Fibroblast of pulmonary artery (primary cell): ENCODE results near the gene PRPF6.

Source experiments
- DNase-seq: peaks from one replicate; pipeline ENCODE4 v3.0.0-alpha.2; 2010; ENCODE audit warnings: low read depth
- H3K4me3 ChIP-seq: replicated peaks from 2 replicates; pipeline ENCODE4 v1.5.1; 2011; ENCODE audit warnings: low read depth, mild to moderate bottlenecking, control low read depth, low read length, moderate library complexity
- CTCF ChIP-seq: IDR thresholded peaks from 2 replicates; pipeline ENCODE4 v1.5.1; 2011; ENCODE audit warnings: mild to moderate bottlenecking, control low read depth, low read length, inconsistent platforms; ENCODE audit errors: missing control alignments

Gene PRPF6

GRCh38 chr20:64052987-64053840, 72.3 kb downstream of the PRPF6 start:
- no peak for DNase-seq
- TF ChIP-seq CTCF: no peak
- no peak overlapping the region for H3K4me3 ChIP-seq

GRCh38 chr20:64053841-64054661, 73.1 kb downstream of the PRPF6 start:
- TF ChIP-seq CTCF: peak; percentile 30
- DNase-seq: peak; percentile 84
- peak overlapping the region; percentile 17 for H3K4me3 ChIP-seq

- no peak for TF ChIP-seq CTCF
- DNase-seq: no peak
- H3K4me3 ChIP-seq: no peak overlapping the region
Observed at GRCh38 chr20:64055396-64055892, 74.5 kb downstream of the PRPF6 start.

GRCh38 chr20:64055893-64056638, 75.1 kb downstream of the PRPF6 start:
- peak; percentile 77 for DNase-seq

DNA sequence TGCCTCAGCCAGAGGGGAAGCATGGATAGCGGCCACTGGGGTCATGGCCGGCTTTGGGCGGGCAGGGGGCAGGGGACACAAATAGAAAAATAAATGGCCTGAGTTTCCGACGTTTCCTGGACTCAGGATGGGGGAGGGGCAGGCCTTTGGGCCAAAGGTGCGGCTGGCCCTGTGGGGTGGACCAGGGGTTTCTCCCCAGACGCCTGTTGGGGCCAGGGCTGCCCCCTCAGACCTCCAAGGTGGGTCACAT, 75.6 kb downstream of the PRPF6 start:
- DNase-seq: no peak
- no peak overlapping the region for H3K4me3 ChIP-seq
- TF ChIP-seq CTCF: no peak

More at GRCh38 chr20:64055893-64056638, 75.1 kb downstream of the PRPF6 start:
- H3K4me3 ChIP-seq: no peak overlapping the region
- TF ChIP-seq CTCF: no peak

DNA sequence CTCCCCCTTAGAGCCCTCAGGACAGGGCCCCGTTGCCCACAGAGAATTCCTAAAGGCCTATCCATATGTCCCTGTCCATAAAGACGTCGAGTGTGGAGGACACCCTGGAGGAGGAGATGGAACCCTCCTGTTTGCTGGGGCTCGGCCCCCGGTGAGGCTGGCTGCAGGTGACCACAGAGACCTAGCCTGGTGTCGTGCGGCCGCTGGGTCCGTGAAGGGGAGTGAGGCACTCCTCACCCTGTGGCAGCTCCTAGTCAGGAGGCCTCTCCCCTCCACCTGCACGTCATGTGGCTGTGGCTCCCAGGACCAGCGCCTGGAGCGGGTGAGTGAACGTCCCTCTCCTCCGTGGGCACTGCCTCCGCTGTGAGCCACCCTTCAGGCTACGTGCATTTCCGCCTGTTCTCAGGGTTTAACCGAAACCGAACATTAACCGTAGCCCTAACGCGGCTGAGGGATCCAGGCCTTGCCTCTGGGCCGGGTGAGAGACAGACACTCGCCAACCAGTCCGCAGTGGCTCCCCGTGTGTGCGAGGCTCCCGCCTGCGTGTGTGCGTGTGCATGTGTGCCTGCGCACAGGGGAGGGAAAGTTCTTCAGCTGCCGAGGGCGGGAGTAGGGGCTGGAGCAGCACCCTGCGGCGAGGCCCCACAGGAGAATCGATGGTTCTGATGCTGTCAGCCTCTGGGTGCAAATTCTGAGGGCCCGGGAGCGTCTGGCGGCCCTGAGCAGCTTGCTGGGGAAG, 76.1 kb downstream of the PRPF6 start:
- TF ChIP-seq CTCF: no peak
- no peak overlapping the region for H3K4me3 ChIP-seq
- DNase-seq: no peak
